Rectal smooth muscle tissue (tissue), 1 donor: ENCODE measurements around the gene NDN.
A peak's percentile ranks its signal among the peaks of the same experiment; 100 is the strongest.
"Not testable (repeated sequence)": the region's sequence is repeated elsewhere in the genome, so short reads cannot be mapped to it uniquely, and the experiment has no call there.

Source experiments
- H3K27ac ChIP-seq: one replicate; pipeline ENCODE4 v1.7.0; 2013; ENCODE audit warnings: low read depth, low read length, inconsistent platforms
- H3K27me3 ChIP-seq: one replicate; pipeline ENCODE4 v1.7.0; 2013; ENCODE audit warnings: low read length; ENCODE audit not compliant: control insufficient read depth, insufficient read depth
- H3K36me3 ChIP-seq: one replicate; pipeline ENCODE4 v1.7.0; 2013; ENCODE audit warnings: low read length; ENCODE audit not compliant: control insufficient read depth, insufficient read depth
- H3K4me1 ChIP-seq: one replicate; pipeline ENCODE4 v1.7.0; 2013; ENCODE audit warnings: low read length; ENCODE audit not compliant: control insufficient read depth, insufficient read depth
- H3K4me3 ChIP-seq: one replicate; pipeline ENCODE4 v1.7.0; 2013; ENCODE audit warnings: low read length
- H3K9ac ChIP-seq: one replicate; pipeline ENCODE4 v1.7.0; 2013; ENCODE audit warnings: low read length

The NDN gene, protein sequence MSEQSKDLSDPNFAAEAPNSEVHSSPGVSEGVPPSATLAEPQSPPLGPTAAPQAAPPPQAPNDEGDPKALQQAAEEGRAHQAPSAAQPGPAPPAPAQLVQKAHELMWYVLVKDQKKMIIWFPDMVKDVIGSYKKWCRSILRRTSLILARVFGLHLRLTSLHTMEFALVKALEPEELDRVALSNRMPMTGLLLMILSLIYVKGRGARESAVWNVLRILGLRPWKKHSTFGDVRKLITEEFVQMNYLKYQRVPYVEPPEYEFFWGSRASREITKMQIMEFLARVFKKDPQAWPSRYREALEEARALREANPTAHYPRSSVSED

DNA sequence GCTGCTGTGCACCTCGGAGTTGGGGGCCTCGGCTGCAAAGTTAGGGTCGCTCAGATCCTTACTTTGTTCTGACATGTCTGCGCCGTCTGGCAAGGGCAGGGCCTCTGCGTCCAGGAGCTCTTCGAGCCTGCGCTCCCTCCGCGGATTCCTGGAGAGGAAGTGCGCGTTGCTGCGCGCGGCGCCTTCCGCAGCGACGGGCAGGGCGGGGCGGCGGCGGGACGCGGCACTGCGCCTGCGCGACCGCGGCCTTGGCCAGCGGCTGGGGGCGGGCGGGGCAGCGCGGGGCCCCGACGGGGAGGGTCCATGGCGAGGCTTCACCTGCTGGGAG, at the start of gene NDN:
Gene NDN (minus strand): TSS at position 163 of the 328 bp plus-strand sequence. CDS start 88 bp downstream, at position 75.
- no peaks in the 10 kb centered on the region for H3K36me3 ChIP-seq
- no peaks in the 10 kb centered on the region for H3K27me3 ChIP-seq
- no peak within 1 kb of the TSS for H3K9ac ChIP-seq
- H3K4me1 ChIP-seq = no peaks in the 10 kb centered on the region
- H3K27ac ChIP-seq = peak within 1 kb of the TSS; percentile 51
- H3K4me3 ChIP-seq = peak within 1 kb of the TSS; percentile 68

DNA sequence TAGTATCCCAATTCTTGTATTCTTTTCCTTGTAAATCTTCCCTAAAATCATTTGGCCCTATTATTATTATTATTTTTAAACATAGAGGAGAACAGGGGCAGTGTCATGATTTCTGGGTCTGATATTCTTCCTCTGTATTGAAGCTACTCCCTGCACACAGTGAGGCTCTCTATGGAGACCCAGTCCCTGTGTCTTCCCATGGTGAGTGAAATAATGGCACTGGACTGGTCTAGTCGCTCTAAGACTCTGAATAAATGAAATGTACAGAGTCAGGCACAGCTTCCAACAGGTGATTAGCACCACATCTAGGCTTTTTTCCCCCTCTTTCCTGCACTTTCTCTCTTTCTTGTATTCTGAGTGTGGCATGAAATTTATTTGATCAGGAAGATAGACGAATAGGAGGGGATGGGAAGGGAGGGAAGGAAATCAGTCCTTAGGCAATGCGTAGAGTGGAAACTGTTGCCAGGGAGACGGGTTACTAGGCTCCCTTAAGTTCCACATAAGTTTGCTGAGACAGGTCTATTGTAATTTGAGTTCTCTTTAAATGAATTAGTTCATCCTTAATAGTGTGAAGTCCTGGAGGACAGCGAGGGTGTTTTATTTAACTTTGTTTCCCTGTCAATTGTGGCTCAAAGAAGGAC, 49.0 kb upstream of the NDN start:
- no peaks in the 10 kb centered on the region for H3K4me1 ChIP-seq
- H3K27me3 ChIP-seq = no peaks in the 10 kb centered on the region
- H3K4me3 ChIP-seq = no peak overlapping the region
- no peak overlapping the region for H3K27ac ChIP-seq
- no peak overlapping the region for H3K9ac ChIP-seq
- no peaks in the 10 kb centered on the region for H3K36me3 ChIP-seq

DNA sequence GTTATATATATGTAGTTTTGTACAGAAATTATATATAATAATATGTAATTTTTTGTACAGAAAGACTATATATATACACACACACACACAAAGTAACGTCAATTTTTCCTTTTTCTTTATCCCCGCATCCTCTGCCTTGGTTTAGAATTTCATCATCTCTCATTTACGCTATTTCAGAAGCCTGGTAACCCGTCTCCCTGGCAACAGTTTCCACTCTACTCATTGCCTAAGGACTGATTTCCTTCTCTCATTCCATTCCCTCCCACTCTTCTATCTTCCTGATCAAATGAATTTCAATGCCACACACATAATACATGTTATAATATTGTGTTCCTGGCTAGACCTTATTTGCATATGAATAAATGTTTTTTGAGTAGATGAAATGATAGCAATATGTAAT, 47.8 kb upstream of the NDN start:
- Histone ChIP-seq H3K27ac (no peak overlapping the region), H3K4me1 (no peaks in the 10 kb centered on the region), H3K27me3 (no peaks in the 10 kb centered on the region), H3K4me3 (no peak overlapping the region), H3K36me3 (no peaks in the 10 kb centered on the region), H3K9ac (no peak overlapping the region)

DNA sequence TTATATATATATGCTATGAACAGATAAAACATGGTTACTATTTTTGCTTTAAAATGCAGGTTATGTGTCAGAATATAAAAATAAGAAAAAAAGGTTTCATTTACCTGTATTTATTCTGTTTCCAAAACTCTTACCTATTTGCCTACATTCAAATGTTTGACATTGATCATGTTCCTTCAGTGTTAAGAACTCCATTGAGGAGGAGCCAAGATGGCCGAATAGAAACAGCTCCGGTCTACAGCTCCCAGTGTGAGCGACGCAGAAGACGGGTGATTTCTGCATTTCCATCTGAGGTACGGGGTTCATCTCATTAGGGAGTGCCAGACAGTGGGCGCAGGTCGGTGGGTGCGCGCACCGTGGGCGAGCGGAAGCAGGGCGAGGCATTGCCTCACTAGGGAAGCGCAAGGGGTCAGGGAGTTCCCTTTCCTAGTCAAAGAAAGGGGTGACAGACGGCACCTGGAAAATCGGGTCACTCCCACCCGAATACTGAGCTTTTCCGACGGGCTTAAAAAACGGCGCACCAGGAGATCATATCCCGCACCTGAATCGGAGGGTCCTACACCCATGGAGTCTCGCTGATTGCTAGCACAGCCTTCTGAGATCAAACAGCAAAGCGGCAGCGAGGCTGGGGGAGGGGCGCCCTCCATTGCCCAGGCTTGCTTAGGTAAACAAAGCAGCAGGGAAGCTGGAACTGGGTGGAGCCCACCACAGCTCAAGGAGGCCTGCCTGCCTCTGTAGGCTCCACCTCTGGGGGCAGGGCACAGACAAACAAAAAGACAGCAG, 27.0 kb upstream of the NDN start:
- not testable (repeated sequence) for H3K27me3 ChIP-seq, H3K4me3 ChIP-seq

DNA sequence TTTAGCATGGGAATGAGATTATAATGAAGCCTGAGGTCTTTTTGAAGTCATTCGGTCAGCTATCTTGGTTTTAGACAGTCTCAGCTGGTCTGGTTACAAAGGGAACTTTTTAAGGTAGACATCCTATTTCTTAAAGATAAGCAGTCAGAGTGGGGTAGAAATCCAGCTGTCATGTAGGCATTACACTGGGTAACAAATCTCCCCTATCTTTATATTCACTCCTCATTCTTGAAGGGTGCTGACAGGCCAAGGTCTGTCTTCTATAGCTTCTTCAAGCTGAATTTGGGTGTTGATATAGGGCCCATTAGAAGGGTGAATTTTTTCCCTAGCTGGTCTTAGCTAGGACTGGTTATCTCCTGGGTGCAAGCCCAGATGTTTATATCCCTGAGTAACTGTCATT, 21.2 kb upstream of the NDN start:
- H3K4me3 ChIP-seq = no peak overlapping the region

More for the DNA sequence above, 27.0 kb upstream of the NDN start:
- H3K9ac ChIP-seq, H3K4me1 ChIP-seq, H3K36me3 ChIP-seq, H3K27ac ChIP-seq: not testable (repeated sequence)

DNA sequence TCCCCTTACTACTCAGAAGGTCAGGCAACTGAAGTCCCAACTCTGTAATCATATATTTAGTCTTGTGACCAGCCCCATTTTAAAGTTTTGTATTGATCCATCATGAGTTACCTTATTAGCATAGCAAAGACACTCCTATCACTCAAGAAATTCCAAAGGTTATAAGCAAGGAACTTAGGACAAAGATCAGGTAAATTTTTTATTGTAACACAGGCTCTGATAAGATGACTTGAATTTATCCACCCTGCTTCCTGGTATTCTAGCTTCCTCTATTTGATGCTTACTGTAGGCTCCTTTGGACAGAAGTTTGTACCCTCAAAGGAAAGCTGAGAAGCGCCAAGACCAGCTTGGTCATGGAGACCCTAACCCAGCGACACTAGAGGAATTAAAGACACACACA, 8.2 kb upstream of the NDN start:
- H3K9ac ChIP-seq = no peak overlapping the region
- H3K4me3 ChIP-seq = no peak overlapping the region
- no peaks in the 10 kb centered on the region for H3K4me1 ChIP-seq
- no peaks in the 10 kb centered on the region for H3K36me3 ChIP-seq
- no peak overlapping the region for H3K27ac ChIP-seq
- H3K27me3 ChIP-seq = no peaks in the 10 kb centered on the region

More for the DNA sequence above, 21.2 kb upstream of the NDN start:
- H3K4me1 ChIP-seq = no peaks in the 10 kb centered on the region
- no peaks in the 10 kb centered on the region for H3K36me3 ChIP-seq
- H3K27me3 ChIP-seq = no peaks in the 10 kb centered on the region
- H3K9ac ChIP-seq = no peak overlapping the region
- H3K27ac ChIP-seq = no peak overlapping the region

DNA sequence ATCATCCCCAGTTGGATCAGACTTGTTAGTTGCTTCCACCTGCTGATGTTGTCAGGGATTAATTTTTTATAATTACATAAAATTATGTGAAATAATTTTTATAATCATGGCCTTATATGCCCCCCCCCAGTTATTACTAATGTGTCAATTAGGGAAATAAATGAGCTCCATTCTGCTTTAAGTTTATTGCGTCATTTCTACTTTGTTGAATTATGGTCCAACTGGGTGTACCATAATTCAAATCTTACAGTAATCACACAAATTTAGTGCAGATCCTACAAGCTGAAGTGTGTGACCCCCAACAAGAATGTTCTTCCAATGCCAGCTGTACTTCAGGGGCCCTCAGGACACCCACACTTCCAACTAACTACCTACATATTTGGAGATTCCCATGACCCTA, 7.5 kb upstream of the NDN start:
- no peaks in the 10 kb centered on the region for H3K27me3 ChIP-seq
- H3K4me1 ChIP-seq = no peaks in the 10 kb centered on the region
- no peak overlapping the region for H3K4me3 ChIP-seq
- H3K27ac ChIP-seq = no peak overlapping the region
- no peak overlapping the region for H3K9ac ChIP-seq
- no peaks in the 10 kb centered on the region for H3K36me3 ChIP-seq

DNA sequence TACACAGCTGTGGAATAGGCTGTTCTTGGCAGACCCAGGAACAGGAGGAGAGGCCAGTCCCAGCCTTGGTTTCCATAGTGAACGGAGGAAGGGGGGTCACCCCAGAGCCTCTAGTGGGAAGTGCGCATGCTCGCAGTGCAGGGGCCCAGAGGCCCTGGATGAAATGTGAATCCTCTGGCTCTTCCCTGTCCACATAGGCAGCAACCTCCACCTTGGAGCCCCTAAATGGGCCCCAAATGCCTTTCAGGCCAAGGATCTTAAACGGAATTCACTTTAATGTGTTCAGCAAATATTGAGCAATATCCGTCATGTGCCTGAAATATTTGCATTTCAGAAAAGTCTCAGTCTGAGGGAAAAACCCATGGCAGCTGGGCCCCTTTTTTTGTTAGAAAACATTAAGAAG, 3.3 kb upstream of the NDN start:
- Histone ChIP-seq H3K4me3 (no peak overlapping the region), H3K36me3 (no peaks in the 10 kb centered on the region), H3K4me1 (no peaks in the 10 kb centered on the region), H3K27ac (no peak overlapping the region), H3K27me3 (no peaks in the 10 kb centered on the region), H3K9ac (no peak overlapping the region)

DNA sequence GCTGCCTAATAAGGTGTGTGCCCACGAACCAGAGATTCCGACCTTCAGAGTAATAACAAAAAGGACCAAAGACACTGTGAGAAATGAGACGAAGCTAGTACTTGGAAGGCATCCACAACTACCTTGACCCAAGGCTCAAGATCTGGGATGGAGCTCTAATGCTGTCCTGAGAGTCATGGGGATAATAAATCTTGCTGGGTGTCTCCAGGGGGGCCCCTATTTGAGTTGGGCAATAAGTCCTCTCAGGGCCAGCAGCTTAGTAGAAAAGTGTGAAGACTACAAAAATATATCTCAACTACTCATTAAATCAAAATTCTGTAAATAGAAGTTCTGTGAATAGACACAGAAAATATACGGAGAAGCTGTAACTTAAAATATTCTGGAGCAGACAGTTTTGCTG, 2.9 kb upstream of the NDN start:
- H3K27me3 ChIP-seq = no peaks in the 10 kb centered on the region
- no peaks in the 10 kb centered on the region for H3K4me1 ChIP-seq
- H3K36me3 ChIP-seq = no peaks in the 10 kb centered on the region
- no peak overlapping the region for H3K27ac ChIP-seq
- no peak overlapping the region for H3K9ac ChIP-seq
- no peak overlapping the region for H3K4me3 ChIP-seq

DNA sequence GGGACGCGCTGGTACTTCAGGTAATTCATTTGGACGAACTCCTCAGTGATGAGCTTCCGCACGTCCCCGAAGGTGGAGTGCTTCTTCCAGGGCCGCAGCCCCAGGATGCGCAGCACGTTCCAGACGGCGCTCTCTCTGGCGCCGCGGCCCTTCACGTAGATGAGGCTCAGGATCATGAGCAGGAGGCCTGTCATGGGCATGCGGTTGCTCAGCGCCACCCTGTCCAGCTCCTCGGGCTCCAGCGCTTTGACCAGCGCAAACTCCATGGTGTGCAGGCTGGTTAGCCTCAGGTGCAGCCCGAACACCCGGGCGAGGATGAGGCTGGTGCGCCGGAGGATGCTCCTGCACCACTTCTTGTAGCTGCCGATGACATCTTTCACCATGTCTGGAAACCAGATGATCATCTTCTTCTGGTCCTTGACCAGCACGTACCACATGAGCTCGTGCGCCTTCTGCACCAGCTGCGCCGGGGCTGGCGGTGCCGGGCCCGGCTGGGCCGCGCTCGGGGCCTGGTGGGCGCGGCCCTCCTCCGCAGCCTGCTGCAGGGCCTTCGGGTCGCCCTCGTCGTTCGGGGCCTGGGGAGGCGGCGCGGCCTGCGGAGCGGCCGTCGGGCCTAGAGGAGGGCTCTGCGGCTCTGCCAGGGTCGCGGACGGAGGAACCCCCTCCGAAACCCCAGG, 501 bp downstream of the NDN start:
- no peaks in the 10 kb centered on the region for H3K36me3 ChIP-seq
- no peaks in the 10 kb centered on the region for H3K4me1 ChIP-seq
- no peaks in the 10 kb centered on the region for H3K27me3 ChIP-seq
- peak overlapping the region; percentile 68 for H3K4me3 ChIP-seq
- no peak overlapping the region for H3K9ac ChIP-seq
- peak overlapping the region; percentile 51 for H3K27ac ChIP-seq

DNA sequence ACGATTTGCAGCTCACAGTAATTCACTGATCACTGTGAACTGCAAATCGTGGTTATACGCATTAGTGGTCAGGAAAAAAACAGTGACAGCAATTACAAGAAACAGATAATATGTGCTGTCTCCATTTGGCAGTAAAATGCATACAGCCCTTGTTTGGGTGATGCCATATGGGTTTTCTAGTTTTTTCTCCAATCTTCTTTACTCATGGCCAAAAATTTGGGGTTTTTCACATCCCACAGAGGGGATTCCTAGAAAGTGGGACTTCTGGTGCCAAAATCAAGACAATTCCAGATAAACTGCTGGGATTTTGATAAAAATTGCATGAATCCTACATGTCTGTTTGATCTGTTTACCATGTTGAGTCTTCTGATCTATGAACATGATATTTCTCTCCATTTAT, 15.6 kb downstream of the NDN start:
- no peak overlapping the region for H3K27ac ChIP-seq
- no peak overlapping the region for H3K9ac ChIP-seq
- H3K36me3 ChIP-seq = no peaks in the 10 kb centered on the region
- H3K4me1 ChIP-seq = no peaks in the 10 kb centered on the region
- no peak overlapping the region for H3K4me3 ChIP-seq
- H3K27me3 ChIP-seq = no peaks in the 10 kb centered on the region

DNA sequence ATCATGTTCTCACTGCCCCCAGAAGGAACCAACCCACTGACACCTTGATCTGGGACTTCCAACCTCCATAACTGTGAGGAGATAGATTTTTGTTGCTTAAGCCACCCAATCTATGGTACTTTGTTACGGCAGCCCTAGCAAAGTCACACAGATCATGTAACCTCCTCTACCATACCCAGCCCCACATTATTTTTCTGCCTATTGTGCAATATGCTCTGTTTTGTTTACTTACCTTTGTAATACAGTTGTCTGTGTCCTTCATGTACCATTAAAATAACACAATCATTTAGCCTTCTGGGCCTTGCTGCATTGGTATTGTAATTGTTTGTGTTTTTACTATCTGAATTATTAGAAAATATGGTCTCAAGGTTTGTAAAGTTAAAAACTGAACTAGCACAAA, 16.1 kb downstream of the NDN start:
- Histone ChIP-seq H3K4me1 (no peaks in the 10 kb centered on the region), H3K27me3 (no peaks in the 10 kb centered on the region), H3K9ac (no peak overlapping the region), H3K27ac (no peak overlapping the region), H3K4me3 (no peak overlapping the region), H3K36me3 (no peaks in the 10 kb centered on the region)
